Fibroblast of lung (primary cell): Measurements from ENCODE around the gene CCL2.

ENCODE experiments used
- EZH2 ChIP-seq: IDR thresholded peaks from 2 replicates; pipeline ENCODE4 v1.5.1; 2012; ENCODE audit warnings: low read length, control low read depth, mild to moderate bottlenecking; ENCODE audit errors: missing control alignments
- TF ChIP-seq, protein P1 (sequence below), 2 donors: IDR thresholded peaks in 1 of 2; conservative IDR thresholded peaks in 1 of 2; 1 replicate in 1 of 2; 2 replicates in 1 of 2; pipeline ENCODE4 v1.5.1; 2011 to 2012; ENCODE audit warnings: low read length in 2 of 2, control low read depth in 1 of 2, inconsistent platforms in 1 of 2, low read depth in 1 of 2, mild to moderate bottlenecking in 1 of 2

DNA sequence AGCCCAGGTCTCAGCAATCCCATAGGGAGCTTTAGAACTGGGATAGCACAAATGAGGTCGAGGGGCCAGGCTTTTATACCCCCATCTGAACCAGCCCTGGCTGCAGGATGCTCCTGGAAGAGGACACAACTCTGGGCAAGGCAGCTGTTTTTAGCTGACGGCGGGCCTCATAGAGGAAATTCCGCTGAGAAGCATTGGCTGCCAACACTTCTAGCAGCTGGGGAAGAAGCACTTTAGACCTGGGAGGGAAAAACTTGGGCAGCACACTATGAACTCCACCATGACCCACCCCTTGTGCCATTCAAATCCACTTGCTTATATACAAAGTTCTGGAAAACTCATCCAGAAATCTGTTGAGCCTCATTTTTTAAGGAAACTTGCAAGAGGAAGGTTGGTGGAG is 35.5 kb downstream of the CCL2 start:
- TF ChIP-seq, protein P1, sequence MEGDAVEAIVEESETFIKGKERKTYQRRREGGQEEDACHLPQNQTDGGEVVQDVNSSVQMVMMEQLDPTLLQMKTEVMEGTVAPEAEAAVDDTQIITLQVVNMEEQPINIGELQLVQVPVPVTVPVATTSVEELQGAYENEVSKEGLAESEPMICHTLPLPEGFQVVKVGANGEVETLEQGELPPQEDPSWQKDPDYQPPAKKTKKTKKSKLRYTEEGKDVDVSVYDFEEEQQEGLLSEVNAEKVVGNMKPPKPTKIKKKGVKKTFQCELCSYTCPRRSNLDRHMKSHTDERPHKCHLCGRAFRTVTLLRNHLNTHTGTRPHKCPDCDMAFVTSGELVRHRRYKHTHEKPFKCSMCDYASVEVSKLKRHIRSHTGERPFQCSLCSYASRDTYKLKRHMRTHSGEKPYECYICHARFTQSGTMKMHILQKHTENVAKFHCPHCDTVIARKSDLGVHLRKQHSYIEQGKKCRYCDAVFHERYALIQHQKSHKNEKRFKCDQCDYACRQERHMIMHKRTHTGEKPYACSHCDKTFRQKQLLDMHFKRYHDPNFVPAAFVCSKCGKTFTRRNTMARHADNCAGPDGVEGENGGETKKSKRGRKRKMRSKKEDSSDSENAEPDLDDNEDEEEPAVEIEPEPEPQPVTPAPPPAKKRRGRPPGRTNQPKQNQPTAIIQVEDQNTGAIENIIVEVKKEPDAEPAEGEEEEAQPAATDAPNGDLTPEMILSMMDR (conservative IDR thresholded peaks at IDR 0.05 in 1 of 2, IDR thresholded peaks at IDR 0.05 in 1 of 2; ENCODE audit: low read depth in 1 of 2, low read length in 2 of 2), result no peak
- no peak for TF ChIP-seq EZH2
